ENCODE measurements around the gene TMC7. TPM values are rescaled to one million over a fixed set of nuclear protein-coding genes. Genes with fewer than 3 reads are reported as not detected.
A peak's percentile ranks its signal among the peaks of the same experiment; 100 is the strongest.

TMC7 gene
- total RNA-seq (0.51 and 1.5 TPM in 2 replicates), polyA plus RNA-seq (0.18 and 0.85 TPM in 2 replicates), polyA minus RNA-seq (ENCODE audit: low replicate concordance) (1.9 TPM in 1 of 2 replicates, not detected in the other)
- 0.15 and 0.65 TPM in 2 replicates for polyA plus RNA-seq (2012)

- H3K9me3 ChIP-seq (ENCODE audit: control insufficient read depth, insufficient read depth, low read depth, low read length): no peaks in the 10 kb centered on the region
These were observed at the start of gene TMC7 for GRCh38 chr16:18983565-18984434. TSS of gene TMC7 (plus strand) at chr16:18983934. CDS start at chr16:18984064, 130 bp downstream.

GRCh38 chr16:18936727-18937340 lies 46.9 kb upstream of the TMC7 start:
- TF ChIP-seq CTCF (conservative IDR thresholded peaks at IDR 0.05 in 1 of 2, IDR thresholded peaks at IDR 0.05 in 1 of 2; ENCODE audit: low read depth in 1 of 2, low read length in 2 of 2): no peak
- no peak for TF ChIP-seq EZH2 (IDR thresholded peaks at IDR 0.05; ENCODE audit: low read length, missing control alignments)
- Histone ChIP-seq H3K36me3 (ENCODE audit: control insufficient read depth, insufficient read depth, low read length) (no peaks in the 10 kb centered on the region), H3K27me3 (ENCODE audit: control insufficient read depth, insufficient read depth, low read length) (no peaks in the 10 kb centered on the region), H3K9me3 (ENCODE audit: control insufficient read depth, insufficient read depth, low read depth, low read length) (no peaks in the 10 kb centered on the region), H3K9ac (ENCODE audit: insufficient read depth, low read length) (no peak overlapping the region), H3K79me2 (ENCODE audit: control insufficient read depth, insufficient read depth, low read length) (no peaks in the 10 kb centered on the region), H3K4me3 (replicated peaks in 1 of 4; ENCODE audit: control extremely low read depth in 1 of 4, insufficient read depth in 1 of 4, low read depth in 3 of 4, low read length in 4 of 4) (no peak overlapping the region), H3K4me1 (ENCODE audit: control insufficient read depth, extremely low read depth, insufficient read depth, low read length) (no peaks in the 10 kb centered on the region), H2AFZ (ENCODE audit: low read length) (no peak overlapping the region), H4K20me1 (ENCODE audit: control insufficient read depth, extremely low read depth, insufficient read depth, low read length) (no peaks in the 10 kb centered on the region), H3K4me2 (ENCODE audit: extremely low read depth, insufficient read depth, low read length) (no peak overlapping the region), H3K27ac (ENCODE audit: insufficient read depth, low read length) (no peak overlapping the region)
- DNase-seq (ENCODE audit: low read depth in 2 of 2): no peak

More at GRCh38 chr16:18983565-18984434, at the start of gene TMC7:
- Histone ChIP-seq H3K4me1 (ENCODE audit: control insufficient read depth, extremely low read depth, insufficient read depth, low read length) (peaks cover 3% of the 10 kb centered on the region), H3K79me2 (ENCODE audit: control insufficient read depth, insufficient read depth, low read length) (no peaks in the 10 kb centered on the region), H3K27me3 (ENCODE audit: control insufficient read depth, insufficient read depth, low read length) (no peaks in the 10 kb centered on the region), H3K4me2 (ENCODE audit: extremely low read depth, insufficient read depth, low read length) (peak within 1 kb of the TSS; percentile 94), H3K27ac (ENCODE audit: insufficient read depth, low read length) (peak within 1 kb of the TSS; percentile 47), H2AFZ (ENCODE audit: low read length) (peak within 1 kb of the TSS; percentile 85), H4K20me1 (ENCODE audit: control insufficient read depth, extremely low read depth, insufficient read depth, low read length) (no peaks in the 10 kb centered on the region), H3K36me3 (ENCODE audit: control insufficient read depth, insufficient read depth, low read length) (no peaks in the 10 kb centered on the region), H3K4me3 (replicated peaks in 1 of 4; ENCODE audit: control extremely low read depth in 1 of 4, insufficient read depth in 1 of 4, low read depth in 3 of 4, low read length in 4 of 4) (peak within 1 kb of the TSS; percentile 54 to 67 (median 60)), H3K9ac (ENCODE audit: insufficient read depth, low read length) (peak within 1 kb of the TSS; percentile 65)
- DNase-seq (ENCODE audit: low read depth in 2 of 2): peak; percentile 80 to 83
- peak; percentile 76 to 85 for TF ChIP-seq CTCF (conservative IDR thresholded peaks at IDR 0.05 in 1 of 2, IDR thresholded peaks at IDR 0.05 in 1 of 2; ENCODE audit: low read depth in 1 of 2, low read length in 2 of 2)
- no peak for TF ChIP-seq EZH2 (IDR thresholded peaks at IDR 0.05; ENCODE audit: low read length, missing control alignments)

GRCh38 chr16:18937390-18937789 lies 46.3 kb upstream of the TMC7 start:
- H3K4me2 ChIP-seq (ENCODE audit: extremely low read depth, insufficient read depth, low read length): no peak overlapping the region
- no peaks in the 10 kb centered on the region for H3K4me1 ChIP-seq (ENCODE audit: control insufficient read depth, extremely low read depth, insufficient read depth, low read length)
- no peak overlapping the region for H2AFZ ChIP-seq (ENCODE audit: low read length)
- no peaks in the 10 kb centered on the region for H3K9me3 ChIP-seq (ENCODE audit: control insufficient read depth, insufficient read depth, low read depth, low read length)
- no peaks in the 10 kb centered on the region for H3K27me3 ChIP-seq (ENCODE audit: control insufficient read depth, insufficient read depth, low read length)
- H4K20me1 ChIP-seq (ENCODE audit: control insufficient read depth, extremely low read depth, insufficient read depth, low read length): no peaks in the 10 kb centered on the region
- no peak for TF ChIP-seq CTCF (conservative IDR thresholded peaks at IDR 0.05 in 1 of 2, IDR thresholded peaks at IDR 0.05 in 1 of 2; ENCODE audit: low read depth in 1 of 2, low read length in 2 of 2)
- TF ChIP-seq EZH2 (IDR thresholded peaks at IDR 0.05; ENCODE audit: low read length, missing control alignments): no peak
- DNase-seq (ENCODE audit: low read depth in 2 of 2): no peak
- no peak overlapping the region for H3K4me3 ChIP-seq (replicated peaks in 1 of 4; ENCODE audit: control extremely low read depth in 1 of 4, insufficient read depth in 1 of 4, low read depth in 3 of 4, low read length in 4 of 4)
- H3K27ac ChIP-seq (ENCODE audit: insufficient read depth, low read length): no peak overlapping the region
- no peaks in the 10 kb centered on the region for H3K79me2 ChIP-seq (ENCODE audit: control insufficient read depth, insufficient read depth, low read length)
- H3K36me3 ChIP-seq (ENCODE audit: control insufficient read depth, insufficient read depth, low read length): no peaks in the 10 kb centered on the region
- no peak overlapping the region for H3K9ac ChIP-seq (ENCODE audit: insufficient read depth, low read length)
